HuH-7.5 (cell line): ENCODE results near the gene GEMIN4.

ENCODE experiments used
- DNase-seq: peaks from one replicate; pipeline ENCODE4 v3.0.0; 2011; ENCODE audit warnings: low spot score

GEMIN4 gene

GRCh38 chr17:740240-741017 lies 11.6 kb downstream of the GEMIN4 start:
- DNase-seq: no peak

- no peak for DNase-seq
Measured at GRCh38 chr17:737561-738113, 14.4 kb downstream of the GEMIN4 start.

- DNase-seq: no peak
Measured at GRCh38 chr17:733743-734142, 18.3 kb downstream of the GEMIN4 start.

GRCh38 chr17:732902-733720 lies 19.0 kb downstream of the GEMIN4 start:
- peak; percentile 25 for DNase-seq

- peak; percentile 64 for DNase-seq
Measured at GRCh38 chr17:732067-732901, 19.8 kb downstream of the GEMIN4 start, which contains the start of gene TLCD3A. Gene TLCD3A (plus strand): TSS chr17:732596. CDS start chr17:732648, 52 bp downstream.

GRCh38 chr17:731644-732066 lies 20.4 kb downstream of the GEMIN4 start:
- no peak for DNase-seq

GRCh38 chr17:728911-729310 lies 23.2 kb downstream of the GEMIN4 start:
- no peak for DNase-seq

- DNase-seq: no peak
Measured at GRCh38 chr17:726271-726919, 25.7 kb downstream of the GEMIN4 start.

GRCh38 chr17:725746-726145 lies 26.3 kb downstream of the GEMIN4 start:
- DNase-seq: no peak

- no peak for DNase-seq
Measured at GRCh38 chr17:725084-725483, 27.0 kb downstream of the GEMIN4 start.

- DNase-seq: no peak
Measured at GRCh38 chr17:721540-721937, 30.5 kb downstream of the GEMIN4 start.

GRCh38 chr17:720706-721539 lies 31.1 kb downstream of the GEMIN4 start:
- DNase-seq: no peak

GRCh38 chr17:718075-718474 lies 34.0 kb downstream of the GEMIN4 start:
- DNase-seq: no peak

GRCh38 chr17:708132-708531 lies 43.9 kb downstream of the GEMIN4 start:
- DNase-seq: no peak

GRCh38 chr17:705863-706262 lies 46.2 kb downstream of the GEMIN4 start:
- DNase-seq: no peak

GRCh38 chr17:705011-705410 lies 47.1 kb downstream of the GEMIN4 start:
- no peak for DNase-seq

GRCh38 chr17:704111-704864 lies 47.8 kb downstream of the GEMIN4 start:
- DNase-seq: no peak

GRCh38 chr17:703081-703875 lies 48.8 kb downstream of the GEMIN4 start:
- DNase-seq: no peak
